ENCODE measurements around the gene MMS19.
"Not testable (repeated sequence)": the region's sequence is repeated elsewhere in the genome, so short reads cannot be mapped to it uniquely, and the experiment has no call there.

The MMS19 gene

GRCh38 chr10:97475936-97476594, 22.2 kb downstream of the MMS19 start:
- TF ChIP-seq, protein P1, sequence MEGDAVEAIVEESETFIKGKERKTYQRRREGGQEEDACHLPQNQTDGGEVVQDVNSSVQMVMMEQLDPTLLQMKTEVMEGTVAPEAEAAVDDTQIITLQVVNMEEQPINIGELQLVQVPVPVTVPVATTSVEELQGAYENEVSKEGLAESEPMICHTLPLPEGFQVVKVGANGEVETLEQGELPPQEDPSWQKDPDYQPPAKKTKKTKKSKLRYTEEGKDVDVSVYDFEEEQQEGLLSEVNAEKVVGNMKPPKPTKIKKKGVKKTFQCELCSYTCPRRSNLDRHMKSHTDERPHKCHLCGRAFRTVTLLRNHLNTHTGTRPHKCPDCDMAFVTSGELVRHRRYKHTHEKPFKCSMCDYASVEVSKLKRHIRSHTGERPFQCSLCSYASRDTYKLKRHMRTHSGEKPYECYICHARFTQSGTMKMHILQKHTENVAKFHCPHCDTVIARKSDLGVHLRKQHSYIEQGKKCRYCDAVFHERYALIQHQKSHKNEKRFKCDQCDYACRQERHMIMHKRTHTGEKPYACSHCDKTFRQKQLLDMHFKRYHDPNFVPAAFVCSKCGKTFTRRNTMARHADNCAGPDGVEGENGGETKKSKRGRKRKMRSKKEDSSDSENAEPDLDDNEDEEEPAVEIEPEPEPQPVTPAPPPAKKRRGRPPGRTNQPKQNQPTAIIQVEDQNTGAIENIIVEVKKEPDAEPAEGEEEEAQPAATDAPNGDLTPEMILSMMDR (conservative IDR thresholded peaks at IDR 0.05; ENCODE audit: low read length) = no peak
- DNase-seq (ENCODE audit: low read depth) = peak; percentile 90
- H3K4me3 ChIP-seq (ENCODE audit: low read length) = no peak overlapping the region

GRCh38 chr10:97474918-97475317, 23.3 kb downstream of the MMS19 start:
- no peak for DNase-seq (ENCODE audit: low read depth)
- H3K4me3 ChIP-seq (ENCODE audit: low read length) = no peak overlapping the region
- TF ChIP-seq, protein P1 (conservative IDR thresholded peaks at IDR 0.05; ENCODE audit: low read length) = no peak

DNA sequence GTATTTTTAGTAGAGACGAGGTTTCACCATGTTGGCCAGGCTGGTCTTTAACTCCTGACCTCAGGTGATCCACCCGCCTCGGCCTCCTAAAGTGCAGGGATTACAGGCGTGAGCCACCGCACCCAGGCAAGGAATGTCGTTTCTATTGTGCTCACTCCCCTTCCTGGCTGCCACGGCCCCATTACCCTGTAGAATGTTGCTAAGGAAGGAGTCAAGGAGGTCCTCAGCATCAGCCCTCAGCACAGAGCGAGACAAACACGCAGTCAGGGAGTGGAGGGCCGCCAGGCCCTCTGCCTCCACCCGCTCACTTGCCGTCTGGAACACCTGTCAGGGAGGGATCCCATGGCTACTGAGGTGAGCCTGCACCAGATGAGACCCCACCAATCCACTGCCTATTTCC, 29.4 kb downstream of the MMS19 start:
- not testable (repeated sequence) for H3K4me3 ChIP-seq (ENCODE audit: low read length); DNase-seq (ENCODE audit: low read depth)

GRCh38 chr10:97468162-97468561, 30.1 kb downstream of the MMS19 start:
- DNase-seq (ENCODE audit: low read depth) = no peak
- no peak overlapping the region for H3K4me3 ChIP-seq (ENCODE audit: low read length)
- TF ChIP-seq, protein P1 (conservative IDR thresholded peaks at IDR 0.05; ENCODE audit: low read length) = no peak

DNA sequence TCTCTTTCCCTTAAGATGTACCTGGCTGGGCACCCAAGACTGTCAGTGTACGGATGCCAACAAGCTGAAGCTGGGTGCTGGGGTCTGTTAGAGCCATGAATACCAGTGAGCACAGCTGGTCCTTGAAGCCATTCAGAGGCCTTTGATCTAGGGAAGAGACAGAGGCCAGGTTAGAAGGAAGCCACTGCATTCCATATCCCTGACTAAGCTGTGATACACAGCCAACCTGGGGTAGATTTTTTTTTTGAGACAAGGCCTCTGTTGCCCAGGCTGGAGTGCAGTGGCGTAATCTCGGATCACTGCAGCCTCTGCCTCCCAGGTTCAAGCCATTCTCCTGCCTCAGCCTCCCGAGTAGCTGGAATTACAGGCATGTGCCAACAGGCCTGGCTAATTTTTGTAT, 31.5 kb downstream of the MMS19 start:
- no peak overlapping the region for H3K4me3 ChIP-seq (ENCODE audit: low read length)
- TF ChIP-seq, protein P1 (conservative IDR thresholded peaks at IDR 0.05; ENCODE audit: low read length) = no peak
- DNase-seq (ENCODE audit: low read depth) = peak; percentile 37

GRCh38 chr10:97465982-97466381, 32.2 kb downstream of the MMS19 start:
- no peak overlapping the region for H3K4me3 ChIP-seq (ENCODE audit: low read length)
- no peak for DNase-seq (ENCODE audit: low read depth)
- TF ChIP-seq, protein P1 (conservative IDR thresholded peaks at IDR 0.05; ENCODE audit: low read length) = no peak

DNA sequence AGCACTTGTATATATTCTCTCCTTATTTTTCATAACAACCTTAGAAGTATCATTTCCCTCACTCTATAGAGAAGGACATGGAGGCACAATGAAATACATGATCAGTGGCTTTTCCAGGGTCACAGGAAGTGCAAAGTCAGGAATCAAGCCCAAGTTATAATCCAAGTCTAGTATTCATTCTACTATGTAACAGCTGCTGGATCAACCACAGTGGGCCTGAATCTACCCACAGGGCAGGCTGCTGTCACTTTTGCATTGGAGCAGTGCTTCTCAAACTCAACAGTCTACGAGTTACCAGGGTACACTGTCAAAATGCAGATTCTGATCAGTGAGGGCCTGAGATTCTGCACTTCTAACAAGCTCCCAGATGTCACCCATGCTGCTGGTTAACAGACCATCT, 34.0 kb downstream of the MMS19 start:
- no peak for DNase-seq (ENCODE audit: low read depth)
- H3K4me3 ChIP-seq (ENCODE audit: low read length) = no peak overlapping the region
- TF ChIP-seq, protein P1 (conservative IDR thresholded peaks at IDR 0.05; ENCODE audit: low read length) = no peak
